Activated CD4-positive, CD25-positive, alpha-beta regulatory T cell treated with anti-CD3 and anti-CD28 coated beads, Interleukin-2, amount 50 U/mL, for 72 hours (primary cell): ENCODE data around the gene DDAH1.

ENCODE experiments used
- DNase-seq: peaks from one replicate; pipeline ENCODE4 v3.0.0; 2021

Gene DDAH1

DNA sequence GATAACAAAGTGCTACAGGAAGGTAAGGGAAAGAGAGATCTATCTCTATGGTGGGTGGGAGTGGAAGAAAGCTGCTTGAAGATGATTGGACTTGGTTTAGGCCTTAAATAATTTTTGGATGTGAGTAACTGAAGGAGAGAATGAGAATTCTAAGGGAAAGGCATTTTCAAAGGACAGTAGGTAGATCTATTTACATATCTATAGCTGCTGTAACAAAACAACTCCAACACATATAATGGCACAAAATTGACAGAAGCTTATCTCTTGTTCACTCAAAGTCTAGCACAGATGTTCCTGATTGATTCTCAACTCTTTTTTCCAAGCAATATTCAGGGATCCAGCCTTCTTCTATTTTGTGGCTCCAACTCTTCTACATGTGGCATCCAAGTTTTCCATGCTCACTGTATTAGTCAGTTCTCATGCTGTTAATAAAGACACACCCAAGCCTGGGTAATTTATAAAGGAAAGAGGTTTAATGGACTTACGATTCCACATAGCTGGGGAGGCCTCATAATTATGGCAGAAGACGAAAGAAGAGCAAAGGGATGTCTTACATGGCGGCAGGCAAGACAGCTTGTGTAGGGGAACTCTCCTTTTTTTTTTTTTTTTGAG is 3.1 kb upstream of the DDAH1 start:
- no peak for DNase-seq

DNA sequence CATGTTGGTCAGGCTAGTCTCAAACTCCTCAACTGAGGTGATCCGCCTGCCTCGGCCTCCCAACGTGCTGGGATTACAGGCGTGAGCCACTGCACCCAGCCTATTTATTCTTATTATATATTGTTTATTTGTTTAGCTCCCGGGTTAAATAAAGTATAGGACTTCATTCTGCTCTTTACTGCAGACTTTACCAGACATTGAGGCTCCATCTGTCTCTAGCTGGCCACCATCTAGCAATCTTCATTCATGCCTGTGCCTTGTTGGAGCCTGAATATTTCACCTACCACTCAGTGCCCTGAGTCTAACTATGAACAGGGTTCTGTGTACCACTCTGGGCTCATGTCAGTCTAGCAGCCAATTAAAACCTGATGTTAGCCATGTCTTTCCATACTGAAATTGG is 2.1 kb upstream of the DDAH1 start:
- no peak for DNase-seq

DNA sequence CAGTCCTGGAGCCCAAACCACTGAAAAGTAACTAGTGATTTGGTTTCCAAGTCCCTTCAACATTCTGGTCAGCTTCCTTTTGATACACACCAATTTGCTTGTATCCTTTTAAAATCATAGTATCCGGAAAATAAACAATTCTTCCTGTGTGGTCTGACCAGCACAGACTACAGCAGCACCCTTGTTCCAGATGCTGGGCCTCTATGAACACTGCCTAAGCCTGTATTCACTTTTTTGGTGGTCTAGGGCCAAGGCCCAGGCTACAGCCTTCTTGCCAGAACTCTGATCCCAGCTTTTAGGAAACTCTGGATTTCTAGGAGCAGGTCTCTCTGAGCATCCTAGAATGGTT is 801 bp upstream of the DDAH1 start:
- no peak for DNase-seq

DNA sequence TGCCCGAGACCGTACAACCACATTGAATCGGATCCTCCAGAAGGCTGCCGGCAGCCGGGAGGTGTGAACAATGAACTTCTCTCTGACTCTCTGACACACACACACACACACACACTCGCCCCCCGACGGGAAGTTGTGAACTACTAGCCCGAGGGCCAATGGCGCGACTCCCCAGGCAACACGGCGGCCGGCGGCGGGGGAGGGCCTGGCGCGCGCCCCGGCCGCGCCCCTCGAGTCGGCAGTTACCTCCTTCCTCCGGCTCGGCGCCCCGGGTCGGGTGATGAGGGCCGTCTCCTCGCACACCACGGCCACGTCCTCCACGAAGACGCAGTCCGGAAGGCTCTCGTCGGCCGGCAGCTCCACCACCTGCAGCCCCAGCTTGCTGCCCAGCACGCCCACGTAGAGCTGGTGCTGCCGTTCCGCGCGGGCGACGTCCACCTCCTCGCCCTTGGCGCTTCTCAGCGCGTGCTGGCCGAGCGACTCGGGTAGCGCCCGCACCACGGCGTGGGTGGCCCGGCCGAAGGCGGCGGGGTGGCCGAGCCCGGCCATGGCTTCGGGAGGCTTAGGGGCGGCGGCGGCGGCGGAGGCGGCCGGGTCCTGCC is 361 bp downstream of the DDAH1 start:
- peak; percentile 31 for DNase-seq

DNA sequence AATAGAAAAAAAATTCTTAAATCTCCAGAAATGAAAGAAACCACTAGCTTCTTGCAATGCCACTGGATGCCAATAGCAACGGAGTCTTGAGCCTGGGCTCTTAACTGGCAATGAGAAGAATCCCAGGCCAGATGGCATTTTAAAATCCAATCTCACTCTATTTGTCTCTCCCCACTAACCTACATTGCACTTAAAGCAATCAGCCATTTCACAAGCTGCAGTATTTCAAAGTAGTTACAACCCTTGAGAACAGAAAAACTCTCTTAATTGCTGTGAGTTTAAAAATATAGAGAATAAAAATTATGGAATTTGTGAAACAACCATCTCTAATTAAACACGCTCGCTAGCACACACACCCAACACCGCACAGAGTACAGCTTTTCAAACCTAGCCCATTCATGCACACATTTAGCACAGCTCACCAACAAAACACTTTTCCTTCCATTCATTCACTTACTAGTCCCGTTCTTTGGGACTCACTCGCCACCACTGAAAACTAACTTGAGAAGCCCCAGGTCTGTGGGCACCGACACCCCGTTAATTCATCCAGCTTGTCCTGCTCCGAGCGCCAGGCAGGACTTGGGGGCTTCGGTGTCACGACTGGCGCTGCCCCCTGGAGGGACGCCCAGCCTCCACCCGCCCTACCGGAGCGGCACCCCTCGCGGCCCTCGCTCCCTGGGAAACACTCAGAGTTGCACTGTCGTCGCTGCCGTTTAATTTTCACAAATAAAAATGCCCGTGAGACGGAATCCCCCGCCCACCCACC is 1.0 kb downstream of the DDAH1 start:
- DNase-seq = no peak

DNA sequence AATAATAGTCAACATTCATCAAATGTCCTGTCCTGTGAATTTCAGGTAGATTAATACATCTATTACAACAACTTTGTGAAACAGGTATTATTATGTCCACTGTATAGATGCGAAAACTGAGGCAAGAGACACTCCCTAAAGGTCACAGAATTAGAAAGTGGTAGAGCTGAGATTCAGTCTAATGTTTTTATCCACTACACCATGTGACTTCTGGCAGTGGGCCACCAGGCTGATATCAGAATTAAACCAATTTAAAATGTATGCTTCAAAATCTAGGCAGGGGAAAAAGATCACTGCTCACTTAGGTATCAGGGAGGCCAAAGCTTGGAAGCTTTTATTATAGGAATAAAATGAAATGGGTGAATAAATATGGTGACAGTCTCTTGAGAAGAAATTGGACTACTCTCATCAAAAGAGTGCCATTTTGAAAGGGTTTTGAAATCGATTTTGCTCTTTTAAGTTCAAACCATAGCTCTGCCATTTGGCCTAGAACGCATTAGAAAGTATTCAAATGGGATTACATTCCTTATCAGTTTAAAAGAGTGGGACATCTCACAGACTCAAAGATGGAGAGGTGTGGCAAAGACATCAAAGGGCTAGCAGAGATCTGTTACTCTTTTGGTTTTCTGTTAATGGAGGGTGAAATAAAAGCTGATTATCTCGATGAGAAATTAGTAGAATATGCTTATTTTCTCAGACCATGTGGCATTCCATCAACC is 1.9 kb downstream of the DDAH1 start:
- no peak for DNase-seq

DNA sequence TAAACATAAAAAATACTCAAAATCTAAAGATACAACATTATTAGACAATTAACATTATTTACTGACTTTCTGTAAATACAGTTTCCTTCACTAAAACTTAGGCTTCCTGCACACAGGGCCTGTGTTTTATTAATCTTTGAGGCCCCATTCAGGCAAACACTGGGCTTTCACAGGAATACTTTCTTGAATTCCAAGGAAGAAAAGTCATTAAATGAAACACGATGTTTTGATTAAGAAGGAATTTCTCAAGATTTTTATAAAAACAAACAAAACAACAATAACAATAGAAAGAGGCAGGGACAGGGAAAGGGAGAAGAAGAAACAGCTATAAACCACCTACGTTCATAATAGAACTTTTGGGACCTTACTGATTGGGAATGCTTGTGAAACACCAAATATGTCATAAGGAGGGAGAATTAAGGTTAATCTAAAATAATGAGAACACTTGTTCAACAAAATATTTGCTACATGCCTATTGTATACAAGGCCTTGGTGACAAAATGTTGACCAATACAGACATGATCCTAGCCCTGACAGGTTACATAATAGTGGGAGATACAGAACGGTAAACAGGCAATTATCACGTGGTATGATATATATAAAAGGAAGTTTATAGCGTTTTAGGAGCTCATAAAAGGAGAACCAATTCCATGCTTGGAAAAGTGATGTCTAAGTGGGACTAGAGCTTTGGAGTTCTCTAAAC is 3.6 kb downstream of the DDAH1 start:
- no peak for DNase-seq

DNA sequence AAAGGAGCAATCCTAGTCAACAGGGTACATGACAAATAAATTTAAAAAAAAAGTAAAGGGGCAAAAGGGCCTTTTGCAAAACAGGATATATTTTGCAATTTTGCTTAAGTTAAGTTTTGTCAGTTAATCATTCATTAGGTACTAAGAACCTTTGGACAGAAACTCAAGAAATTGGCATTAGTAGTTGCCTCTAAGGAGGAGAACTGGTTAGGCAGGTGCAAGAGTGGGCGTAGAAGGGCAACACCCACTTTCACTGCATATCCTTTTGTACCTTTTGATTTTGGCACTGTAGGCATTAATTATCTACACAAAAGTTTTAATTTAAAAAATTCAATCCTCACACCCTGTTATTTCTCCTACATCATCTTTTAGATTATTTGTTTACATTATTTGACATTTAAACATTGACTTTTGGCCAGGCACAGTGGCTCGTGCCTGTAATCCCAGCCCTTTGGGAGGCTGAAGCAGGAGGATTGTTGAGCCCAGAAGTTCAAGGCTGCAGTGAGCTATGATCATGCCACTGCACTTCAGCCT is 4.3 kb downstream of the DDAH1 start:
- no peak for DNase-seq

DNA sequence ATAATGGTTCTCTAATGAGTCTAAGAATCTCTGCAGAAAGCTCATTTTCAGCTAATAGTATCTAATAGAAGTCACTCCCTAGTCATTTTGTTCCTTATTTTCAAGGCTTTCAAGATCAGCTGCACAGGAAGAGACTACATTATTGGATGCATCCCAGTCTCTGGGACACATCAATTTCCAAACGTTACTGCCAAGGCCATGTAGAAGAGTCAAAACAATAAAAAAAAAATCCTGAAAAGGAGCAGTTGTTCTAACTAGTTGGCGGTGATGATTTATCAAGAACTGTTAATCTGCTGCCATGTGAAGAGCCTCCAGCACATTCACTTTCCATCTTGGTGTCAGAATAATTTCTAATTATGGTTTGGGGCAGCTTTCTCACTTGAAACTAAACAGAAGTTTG is 5.7 kb downstream of the DDAH1 start:
- no peak for DNase-seq

DNA sequence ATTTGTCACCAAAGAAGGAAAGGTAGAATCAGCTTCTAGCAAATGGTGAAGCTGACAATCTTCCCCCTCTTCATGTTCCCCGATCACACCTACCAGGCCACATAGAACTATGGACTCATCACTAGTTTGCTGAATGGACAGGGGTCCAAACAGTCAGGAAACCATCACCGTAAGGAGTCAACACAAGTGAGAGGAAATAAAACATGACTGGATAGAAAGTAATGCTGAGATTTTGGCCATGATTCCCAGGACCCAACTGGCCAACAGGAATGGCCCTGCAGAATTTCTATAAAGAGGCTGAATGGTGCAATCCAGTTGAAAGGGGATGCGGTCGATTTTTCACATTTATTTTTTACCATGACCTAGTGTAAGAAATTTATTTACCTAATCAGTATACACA is 10.7 kb downstream of the DDAH1 start:
- DNase-seq = no peak

DNA sequence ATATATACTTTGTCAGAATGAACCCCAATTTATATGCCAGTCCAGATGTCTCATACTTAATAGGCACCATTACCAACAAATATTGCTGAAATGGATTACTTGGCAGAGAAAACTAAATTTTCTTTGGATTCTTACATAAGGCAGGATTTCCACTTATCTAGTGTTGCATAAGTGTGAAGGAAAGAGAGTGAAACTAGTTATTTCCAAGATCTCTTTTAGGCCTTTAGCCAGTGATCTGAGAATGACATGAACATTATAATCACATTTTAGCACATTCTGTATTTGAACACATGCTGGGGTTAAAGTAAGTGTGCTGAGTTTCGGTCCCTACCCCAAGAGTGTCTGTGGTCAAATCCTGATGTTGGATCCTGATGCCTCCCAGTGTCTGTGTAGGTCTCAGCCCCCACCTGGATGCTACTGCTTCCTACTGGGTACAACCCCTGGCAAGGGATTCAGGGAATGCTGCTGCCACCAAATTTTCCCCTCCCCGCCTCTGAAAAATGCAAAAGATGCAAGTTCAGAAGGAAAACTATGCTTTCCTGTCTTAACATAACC is 11.2 kb downstream of the DDAH1 start:
- DNase-seq = no peak

DNA sequence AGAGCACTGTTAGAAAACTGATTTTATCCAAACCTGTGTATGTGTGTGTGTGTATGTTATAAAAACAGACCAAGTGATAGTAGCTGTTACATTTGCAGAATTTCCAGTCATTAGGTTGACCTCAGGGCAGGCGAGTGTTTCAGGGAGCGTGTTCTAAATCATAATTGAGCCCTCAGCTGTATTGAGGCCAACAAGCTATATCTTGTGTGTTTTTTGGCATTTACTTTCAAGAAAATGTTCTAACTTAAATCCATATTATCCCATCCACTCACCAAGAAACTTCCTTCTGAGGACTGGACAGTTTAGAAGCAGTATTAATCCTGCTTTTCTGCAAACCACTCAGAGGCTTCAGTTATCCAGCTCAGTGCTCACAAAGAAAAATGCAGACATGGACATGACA is 12.0 kb downstream of the DDAH1 start:
- no peak for DNase-seq

DNA sequence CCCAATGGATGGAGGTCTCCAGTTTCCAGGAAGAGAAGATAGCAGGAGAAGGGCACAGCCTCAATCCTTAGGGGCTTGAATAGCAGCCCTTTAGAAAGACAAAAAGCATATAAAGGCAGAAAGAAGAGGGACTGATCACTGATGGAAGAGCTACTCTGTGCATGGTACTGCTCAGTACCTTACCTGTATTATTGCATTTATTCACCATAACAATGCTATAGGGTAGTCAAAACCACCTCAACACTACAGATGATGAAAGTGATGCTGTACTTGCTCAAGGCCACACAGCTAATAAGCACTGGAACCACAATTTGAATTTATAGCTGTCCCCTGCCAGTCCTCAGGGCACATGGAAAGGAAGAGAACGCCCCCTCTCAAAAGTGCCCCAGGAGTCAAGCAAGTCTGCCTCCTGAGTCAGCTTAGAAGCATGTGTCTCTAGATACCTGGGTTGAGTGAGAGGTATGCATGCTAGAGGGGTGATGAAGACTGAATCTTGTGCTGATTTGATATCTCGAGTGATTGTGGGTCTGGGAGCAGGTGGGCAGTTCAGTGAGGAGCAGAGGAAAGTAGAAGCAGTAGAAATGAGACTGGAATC is 13.6 kb downstream of the DDAH1 start:
- DNase-seq = no peak

DNA sequence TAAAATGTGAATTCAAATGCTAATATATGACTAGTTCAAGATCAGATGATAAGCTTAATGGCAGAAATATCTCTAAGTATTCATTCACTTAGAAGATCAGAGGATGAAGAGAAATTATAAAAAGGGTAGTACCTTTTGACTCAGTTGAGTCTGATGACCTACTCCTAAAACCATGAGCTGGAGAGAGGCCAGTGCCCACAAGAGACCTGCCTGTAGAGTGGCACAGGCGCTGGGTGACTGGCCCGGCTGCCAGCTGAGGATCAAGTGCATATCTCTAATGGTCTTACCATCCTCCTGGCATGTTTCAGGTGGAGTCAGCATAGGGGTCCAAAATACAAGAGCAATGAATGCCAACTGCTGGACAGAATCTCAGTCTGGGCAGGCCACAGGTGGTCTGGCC is 14.1 kb downstream of the DDAH1 start:
- DNase-seq = no peak

DNA sequence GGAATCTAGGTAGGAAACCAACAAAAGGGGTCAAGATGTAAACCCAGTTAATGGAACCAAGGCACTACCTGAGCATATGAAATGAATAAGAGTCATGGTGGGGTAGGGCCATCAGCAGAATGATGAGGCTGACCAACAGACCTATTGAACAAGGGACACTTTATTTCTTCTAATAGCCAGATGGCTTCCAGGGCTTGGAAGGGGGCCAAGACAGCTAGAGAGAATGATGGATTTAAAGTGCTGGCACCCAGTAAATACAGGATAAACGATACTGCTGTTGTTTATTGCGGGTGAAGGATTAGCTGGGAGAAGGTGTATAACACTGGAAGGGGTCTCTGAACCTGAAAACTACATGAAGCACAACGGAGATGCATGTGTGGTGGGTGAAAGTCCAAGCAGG is 15.6 kb downstream of the DDAH1 start:
- DNase-seq = no peak

DNA sequence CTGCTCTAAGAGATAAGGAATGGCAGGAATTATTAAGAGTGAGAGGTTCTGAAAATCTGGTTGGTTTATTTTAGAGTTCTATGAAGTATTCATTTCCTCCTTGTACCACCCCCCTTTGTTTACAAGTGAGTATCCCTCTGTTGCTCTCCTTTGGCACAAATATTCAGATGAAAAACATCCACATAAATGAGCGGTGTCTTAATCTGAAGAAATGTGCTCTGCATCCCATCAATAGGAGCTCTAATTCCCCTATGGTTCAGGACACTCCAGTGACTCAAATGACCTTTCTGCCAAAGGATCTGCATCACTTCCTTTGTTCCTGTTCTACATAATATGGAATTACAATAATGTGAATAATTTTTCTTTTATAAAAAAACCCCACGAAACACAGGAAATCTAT is 16.6 kb downstream of the DDAH1 start:
- no peak for DNase-seq

DNA sequence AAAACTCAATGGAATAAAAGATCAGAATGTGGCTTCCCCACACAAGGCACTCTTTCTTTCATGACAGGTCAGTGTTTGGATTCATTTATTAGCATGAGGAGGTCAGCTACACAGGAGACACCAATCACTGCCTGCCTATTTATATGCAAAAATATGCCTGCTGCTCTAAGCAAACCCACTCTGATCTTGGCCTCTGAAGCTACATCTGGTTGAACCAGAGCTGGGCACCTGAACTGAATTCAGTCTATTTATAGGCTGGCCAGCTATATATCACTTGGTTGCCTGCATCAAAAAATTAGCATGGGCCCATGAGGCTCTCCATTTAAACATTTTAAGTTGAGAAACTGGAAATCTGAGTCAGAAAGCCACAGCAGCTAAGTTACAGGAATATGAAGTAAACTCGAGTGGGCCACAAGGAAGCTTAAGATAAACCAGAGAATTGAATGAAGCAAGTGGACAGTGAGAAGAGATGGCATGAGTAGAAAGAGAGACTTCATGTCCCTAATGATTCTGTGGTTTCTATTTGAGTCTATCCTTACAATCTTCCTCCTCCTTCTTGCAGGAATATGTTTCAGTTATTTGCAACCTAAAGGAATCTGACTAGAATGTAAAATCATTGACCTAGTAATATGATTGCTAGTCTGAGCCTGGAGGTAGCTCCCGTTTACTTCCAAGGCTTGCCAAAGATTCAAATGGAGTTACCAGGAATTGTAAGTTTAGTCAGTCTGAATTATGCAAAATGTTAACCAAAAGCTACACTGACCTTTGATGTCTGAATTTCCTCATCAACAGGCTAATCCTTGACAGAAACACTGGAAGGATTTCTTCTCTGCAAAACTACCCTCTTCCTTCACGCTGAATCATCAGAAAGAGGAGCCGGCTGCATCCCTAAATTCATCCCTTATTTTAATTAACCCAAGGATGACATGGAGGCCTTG is 17.7 kb downstream of the DDAH1 start:
- no peak for DNase-seq

DNA sequence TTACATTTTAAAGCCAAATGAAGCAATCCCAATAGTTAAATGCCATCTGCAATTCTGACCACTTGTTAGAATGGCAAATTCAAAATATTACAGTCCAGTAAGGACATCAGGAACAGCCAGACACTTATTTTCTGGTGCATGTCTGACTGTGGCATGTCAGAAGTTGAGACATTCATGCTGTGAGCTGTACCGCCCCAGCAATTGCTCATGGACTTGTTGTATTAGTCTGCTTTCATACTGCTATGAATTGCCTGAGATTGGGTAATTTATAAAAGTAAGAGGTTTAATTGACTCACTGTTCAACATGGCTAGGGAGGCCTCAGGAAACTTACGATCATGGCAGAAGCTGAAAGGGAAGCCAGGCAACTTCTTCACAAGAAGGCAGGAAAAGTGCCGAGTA is 19.1 kb downstream of the DDAH1 start:
- no peak for DNase-seq

DNA sequence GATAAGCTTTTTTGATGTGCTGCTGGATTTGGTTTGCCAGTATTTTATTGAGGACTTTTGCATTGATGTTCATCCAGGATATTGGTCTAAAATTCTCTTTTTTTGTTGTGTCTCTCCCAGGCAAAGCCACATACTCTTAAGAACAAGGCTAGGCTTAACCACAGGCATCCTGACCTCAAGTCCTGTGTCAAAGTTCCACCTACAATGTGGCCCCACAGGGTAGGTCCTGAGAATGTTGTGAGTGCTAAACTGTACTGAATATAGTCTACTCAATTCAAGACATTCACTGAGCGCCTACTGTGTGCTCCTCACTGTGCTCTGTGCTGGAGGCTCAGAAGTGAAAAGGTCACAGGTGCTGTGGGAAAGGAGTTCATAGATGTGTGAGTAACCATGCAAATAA is 20.6 kb downstream of the DDAH1 start:
- DNase-seq = no peak

DNA sequence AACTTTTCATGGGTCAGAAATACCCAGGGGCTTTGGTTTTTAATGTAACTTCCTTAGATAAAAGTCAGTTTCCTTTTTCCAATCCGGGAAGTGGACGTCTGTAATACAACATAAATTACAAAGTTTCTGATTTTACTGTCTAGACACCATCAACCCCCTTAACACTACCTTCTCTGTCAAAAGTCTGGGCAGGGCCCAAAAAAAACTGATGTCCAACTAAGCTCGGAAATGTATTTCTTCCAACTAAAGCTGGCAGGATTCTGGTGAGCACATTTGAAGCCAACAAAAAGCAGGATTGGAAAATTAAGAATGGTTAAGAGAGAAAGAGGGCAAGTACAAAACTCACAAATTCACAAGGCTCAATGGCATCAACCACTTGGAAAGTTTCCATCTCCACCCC is 24.3 kb downstream of the DDAH1 start:
- DNase-seq = no peak

DNA sequence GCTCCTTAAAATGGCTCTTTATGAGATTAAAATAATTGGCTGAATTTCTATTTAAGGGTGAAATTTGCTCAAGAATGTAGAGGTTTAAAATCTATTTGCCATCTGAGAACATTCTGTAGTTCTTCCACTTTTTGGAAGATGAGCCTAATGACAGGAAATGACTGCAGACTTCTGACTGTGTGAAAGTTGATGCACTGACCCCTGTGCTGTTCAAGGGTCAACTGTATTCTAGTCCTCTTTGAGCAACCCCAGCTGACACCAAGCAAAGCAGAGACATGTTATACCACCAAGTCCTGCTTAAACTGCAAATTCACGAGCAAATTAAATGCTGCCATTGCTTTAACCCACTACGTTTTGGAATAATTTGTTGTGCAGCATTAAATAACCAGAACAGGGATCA is 26.6 kb downstream of the DDAH1 start:
- no peak for DNase-seq
